Testis (tissue), 2 donors: ENCODE results near the gene ZNF479.

ENCODE experiments used
- CTCF ChIP-seq, 3 experiments: fragments of 450-650 bp in 2 of 3; fragments of 200-600 bp in 1 of 3; sonication (generic) in 1 of 3; IDR thresholded peaks; one replicate each; pipeline ENCODE4 v1.5.1; 2016 to 2019; ENCODE audit warnings: antibody characterized with exemption in 3 of 3, mild to moderate bottlenecking in 2 of 3, moderate library complexity in 1 of 3
- POLR2A ChIP-seq: fragments of 450-650 bp; IDR thresholded peaks from one replicate; pipeline ENCODE4 v1.6.1; 2017; ENCODE audit warnings: antibody characterized with exemption, mild to moderate bottlenecking, moderate library complexity

- TF ChIP-seq CTCF (IDR thresholded peaks at IDR 0.05) (no peak), POLR2A (no peak)
These were observed 44.8 kb upstream of the ZNF479 start for GRCh38 chr7:57176928-57177635.
